Nephron progenitor cell (in vitro differentiated cells): Measurements from ENCODE around the gene SBF2.
"Not testable (repeated sequence)": the region's sequence is repeated elsewhere in the genome, so short reads cannot be mapped to it uniquely, and the experiment has no call there.

ENCODE experiments used
- DNase-seq: peaks from one replicate; pipeline ENCODE4 v3.0.0; 2021
- H3K27ac Mint-ChIP-seq: 2 replicates; pipeline ENCODE4 v1.8.0; 2021; ENCODE audit warnings: mild to moderate bottlenecking, moderate library complexity, mixed read lengths
- H3K27me3 Mint-ChIP-seq: 2 replicates; pipeline ENCODE4 v1.8.0; 2021; ENCODE audit warnings: mild to moderate bottlenecking, low read depth, mixed read lengths; ENCODE audit not compliant: poor library complexity
- H3K36me3 Mint-ChIP-seq: 2 replicates; pipeline ENCODE4 v1.8.0; 2021; ENCODE audit warnings: low read depth, mixed read lengths
- H3K4me1 Mint-ChIP-seq: 2 replicates; pipeline ENCODE4 v1.8.0; 2021; ENCODE audit warnings: mixed read lengths
- H3K4me3 Mint-ChIP-seq: 2 replicates; pipeline ENCODE4 v1.8.0; 2021; ENCODE audit warnings: mild to moderate bottlenecking, moderate library complexity, mixed read lengths
- H3K9me3 Mint-ChIP-seq: 2 replicates; pipeline ENCODE4 v1.8.0; 2021; ENCODE audit warnings: mild to moderate bottlenecking, moderate library complexity, mixed read lengths
- TF ChIP-seq, protein P1 (sequence below): fragments of 200-600 bp; sonication (generic); IDR thresholded peaks from 2 replicates; pipeline ENCODE4 v1.5.0; 2021; ENCODE audit warnings: antibody characterized with exemption

Gene SBF2

GRCh38 chr11:10134975-10135481, 159.0 kb downstream of the SBF2 start:
- Mint-ChIP-seq H3K4me3 (no peak overlapping the region), H3K36me3 (peaks cover 73% of the 10 kb centered on the region), H3K27ac (no peak overlapping the region), H3K4me1 (no peaks in the 10 kb centered on the region), H3K27me3 (no peaks in the 10 kb centered on the region), H3K9me3 (peaks cover 68% of the 10 kb centered on the region)
- DNase-seq, result no peak
- TF ChIP-seq, protein P1, sequence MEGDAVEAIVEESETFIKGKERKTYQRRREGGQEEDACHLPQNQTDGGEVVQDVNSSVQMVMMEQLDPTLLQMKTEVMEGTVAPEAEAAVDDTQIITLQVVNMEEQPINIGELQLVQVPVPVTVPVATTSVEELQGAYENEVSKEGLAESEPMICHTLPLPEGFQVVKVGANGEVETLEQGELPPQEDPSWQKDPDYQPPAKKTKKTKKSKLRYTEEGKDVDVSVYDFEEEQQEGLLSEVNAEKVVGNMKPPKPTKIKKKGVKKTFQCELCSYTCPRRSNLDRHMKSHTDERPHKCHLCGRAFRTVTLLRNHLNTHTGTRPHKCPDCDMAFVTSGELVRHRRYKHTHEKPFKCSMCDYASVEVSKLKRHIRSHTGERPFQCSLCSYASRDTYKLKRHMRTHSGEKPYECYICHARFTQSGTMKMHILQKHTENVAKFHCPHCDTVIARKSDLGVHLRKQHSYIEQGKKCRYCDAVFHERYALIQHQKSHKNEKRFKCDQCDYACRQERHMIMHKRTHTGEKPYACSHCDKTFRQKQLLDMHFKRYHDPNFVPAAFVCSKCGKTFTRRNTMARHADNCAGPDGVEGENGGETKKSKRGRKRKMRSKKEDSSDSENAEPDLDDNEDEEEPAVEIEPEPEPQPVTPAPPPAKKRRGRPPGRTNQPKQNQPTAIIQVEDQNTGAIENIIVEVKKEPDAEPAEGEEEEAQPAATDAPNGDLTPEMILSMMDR, result no peak

DNA sequence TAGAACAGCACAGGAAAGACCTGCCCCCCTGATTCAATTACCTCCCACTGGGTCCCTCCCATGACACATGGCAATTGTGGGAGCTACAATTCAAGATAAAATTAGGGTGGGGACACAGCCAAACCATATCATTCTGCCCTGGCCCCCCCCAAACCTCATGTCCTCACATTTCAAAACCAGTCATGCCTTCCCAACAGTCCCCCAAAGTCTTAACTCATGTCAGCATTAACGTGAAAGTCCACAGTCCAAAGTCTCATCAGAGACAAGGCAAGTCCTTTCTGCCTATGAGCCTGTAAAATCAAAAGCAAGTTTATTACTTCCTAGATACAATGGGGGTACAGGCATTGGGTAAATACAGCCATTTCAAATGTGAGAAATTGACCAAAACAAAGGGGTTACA, 159.8 kb downstream of the SBF2 start:
- H3K9me3 Mint-ChIP-seq, result peaks cover 68% of the 10 kb centered on the region
- H3K27ac Mint-ChIP-seq, H3K4me3 Mint-ChIP-seq, DNase-seq, H3K27me3 Mint-ChIP-seq, H3K4me1 Mint-ChIP-seq: not testable (repeated sequence)
- peaks cover 73% of the 10 kb centered on the region for H3K36me3 Mint-ChIP-seq

DNA sequence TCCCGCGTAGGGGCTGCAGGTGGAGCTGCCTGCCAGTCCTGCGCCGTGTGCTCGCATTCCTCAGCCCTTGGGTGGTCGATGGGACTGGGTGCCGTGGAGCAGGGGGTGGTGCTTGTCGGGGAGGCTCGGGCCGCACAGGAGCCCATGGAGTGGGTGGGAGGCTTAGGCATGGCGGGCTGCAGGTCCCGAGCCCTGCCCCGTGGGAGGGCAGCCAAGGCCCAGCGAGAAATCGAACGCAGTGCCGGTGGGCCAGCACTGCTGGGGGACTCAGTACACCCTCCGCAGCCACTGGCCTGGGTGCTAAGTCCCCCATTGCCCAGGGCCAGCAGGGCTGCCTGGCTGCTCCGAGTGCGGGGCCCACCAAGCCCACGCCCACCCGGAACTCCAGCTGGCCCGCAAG, 160.8 kb downstream of the SBF2 start:
- not testable (repeated sequence) for DNase-seq, H3K4me3 Mint-ChIP-seq, H3K4me1 Mint-ChIP-seq, H3K27me3 Mint-ChIP-seq, H3K27ac Mint-ChIP-seq
- Mint-ChIP-seq H3K9me3 (peaks cover 62% of the 10 kb centered on the region), H3K36me3 (peaks cover 65% of the 10 kb centered on the region)

GRCh38 chr11:10130875-10131274, 163.1 kb downstream of the SBF2 start:
- H3K36me3 Mint-ChIP-seq, result peaks cover 48% of the 10 kb centered on the region
- H3K4me3 Mint-ChIP-seq, result no peak overlapping the region
- TF ChIP-seq, protein P1, result no peak

DNA sequence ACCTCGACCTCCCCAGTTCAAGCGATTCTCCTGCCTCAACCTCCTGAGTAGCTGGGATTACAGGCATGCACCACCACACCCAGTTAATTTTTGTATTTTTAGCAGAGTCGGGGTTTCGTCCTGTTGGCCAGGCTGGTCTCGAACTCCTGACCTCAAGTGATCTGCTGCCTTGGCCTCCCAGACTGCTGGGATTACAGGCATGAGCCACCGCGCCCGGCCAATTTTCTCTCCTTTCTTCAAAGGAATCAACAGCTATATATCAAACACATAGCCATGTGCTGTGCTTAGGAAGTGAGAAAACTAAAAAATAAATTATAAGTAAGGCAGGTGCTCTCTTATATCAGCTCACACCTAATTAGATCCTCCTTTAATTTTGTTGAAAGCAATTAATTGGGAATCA, 164.8 kb downstream of the SBF2 start:
- not testable (repeated sequence) for DNase-seq, H3K27me3 Mint-ChIP-seq, H3K27ac Mint-ChIP-seq, H3K4me3 Mint-ChIP-seq, H3K4me1 Mint-ChIP-seq
- Mint-ChIP-seq H3K36me3 (peaks cover 33% of the 10 kb centered on the region), H3K9me3 (peaks cover 27% of the 10 kb centered on the region)

More at GRCh38 chr11:10130875-10131274, 163.1 kb downstream of the SBF2 start:
- no peaks in the 10 kb centered on the region for H3K4me1 Mint-ChIP-seq
- H3K9me3 Mint-ChIP-seq, result peaks cover 44% of the 10 kb centered on the region
- DNase-seq, result no peak
- H3K27me3 Mint-ChIP-seq, result no peaks in the 10 kb centered on the region
- H3K27ac Mint-ChIP-seq, result no peak overlapping the region

- Mint-ChIP-seq H3K9me3 (peaks cover 3% of the 10 kb centered on the region), H3K27ac (no peak overlapping the region)
Measured at GRCh38 chr11:10125522-10126133, 168.4 kb downstream of the SBF2 start.

GRCh38 chr11:10122326-10123197, 171.5 kb downstream of the SBF2 start:
- peaks cover 6% of the 10 kb centered on the region for H3K4me1 Mint-ChIP-seq
- no peak for DNase-seq
- TF ChIP-seq, protein P1, result no peak

More at GRCh38 chr11:10125522-10126133, 168.4 kb downstream of the SBF2 start:
- TF ChIP-seq, protein P1, result no peak
- Mint-ChIP-seq H3K36me3 (peaks cover 3% of the 10 kb centered on the region), H3K27me3 (no peaks in the 10 kb centered on the region), H3K4me1 (no peaks in the 10 kb centered on the region), H3K4me3 (no peak overlapping the region)
- DNase-seq, result no peak

More at GRCh38 chr11:10122326-10123197, 171.5 kb downstream of the SBF2 start:
- H3K9me3 Mint-ChIP-seq, result peaks cover 4% of the 10 kb centered on the region
- H3K36me3 Mint-ChIP-seq, result peaks cover 6% of the 10 kb centered on the region
- H3K27me3 Mint-ChIP-seq, result no peaks in the 10 kb centered on the region
- H3K27ac Mint-ChIP-seq, result peak overlapping the region; percentile 11
- no peak overlapping the region for H3K4me3 Mint-ChIP-seq
